ENCODE data around the gene KRTAP10-6.

KRTAP10-6 gene

DNA sequence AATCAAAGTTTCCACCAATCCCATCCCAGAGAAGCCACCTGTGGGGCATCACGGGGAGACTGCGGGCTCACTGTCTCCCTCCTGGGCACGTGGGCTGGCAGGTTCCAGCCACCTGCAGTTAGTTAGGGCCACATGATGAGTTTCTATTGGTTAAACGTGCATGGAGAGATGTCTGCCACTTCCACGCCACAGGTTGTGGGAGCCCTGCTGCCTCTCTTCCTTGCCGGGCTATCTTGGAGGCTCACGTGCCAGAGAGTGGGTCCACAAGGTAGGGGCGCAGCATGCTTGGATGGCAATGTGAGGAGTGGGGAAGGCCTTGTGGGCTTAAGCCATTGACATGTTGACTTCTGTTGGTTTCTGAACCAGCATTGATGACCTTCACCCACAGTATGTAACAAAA lies 11.6 kb upstream of the KRTAP10-6 start:
- Histone ChIP-seq H3K27me3 (ENCODE audit: low read length) (no peaks in the 10 kb centered on the region), H2AFZ (ENCODE audit: low read depth, low read length, severe bottlenecking) (no peak overlapping the region), H3K27ac (ENCODE audit: low read depth, low read length) (no peak overlapping the region), H3K4me3 (ENCODE audit: insufficient read depth, low read length, poor library complexity, severe bottlenecking) (no peak overlapping the region), H3K36me3 (ENCODE audit: low read length) (no peaks in the 10 kb centered on the region), H3K9ac (ENCODE audit: low read length) (no peak overlapping the region), H3F3A (ENCODE audit: insufficient read depth) (no peaks in the 10 kb centered on the region), H4K20me1 (ENCODE audit: low read depth, low read length) (no peaks in the 10 kb centered on the region), H3K79me2 (ENCODE audit: insufficient read depth, low read length) (no peaks in the 10 kb centered on the region), H3K9me3 (ENCODE audit: insufficient read depth, low read length) (no peaks in the 10 kb centered on the region), H3K4me2 (ENCODE audit: low read depth, low read length, poor library complexity, severe bottlenecking) (no peak overlapping the region), H3K9me2 (replicated peaks; ENCODE audit: insufficient read depth, low read length) (no peaks in the 10 kb centered on the region)
- TF ChIP-seq CTCF (IDR thresholded peaks at IDR 0.05; ENCODE audit: insufficient read depth, low read length, poor library complexity, severe bottlenecking) (no peak), EZH2phosphoT487 (conservative IDR thresholded peaks at IDR 0.05; ENCODE audit: low read length) (no peak)

DNA sequence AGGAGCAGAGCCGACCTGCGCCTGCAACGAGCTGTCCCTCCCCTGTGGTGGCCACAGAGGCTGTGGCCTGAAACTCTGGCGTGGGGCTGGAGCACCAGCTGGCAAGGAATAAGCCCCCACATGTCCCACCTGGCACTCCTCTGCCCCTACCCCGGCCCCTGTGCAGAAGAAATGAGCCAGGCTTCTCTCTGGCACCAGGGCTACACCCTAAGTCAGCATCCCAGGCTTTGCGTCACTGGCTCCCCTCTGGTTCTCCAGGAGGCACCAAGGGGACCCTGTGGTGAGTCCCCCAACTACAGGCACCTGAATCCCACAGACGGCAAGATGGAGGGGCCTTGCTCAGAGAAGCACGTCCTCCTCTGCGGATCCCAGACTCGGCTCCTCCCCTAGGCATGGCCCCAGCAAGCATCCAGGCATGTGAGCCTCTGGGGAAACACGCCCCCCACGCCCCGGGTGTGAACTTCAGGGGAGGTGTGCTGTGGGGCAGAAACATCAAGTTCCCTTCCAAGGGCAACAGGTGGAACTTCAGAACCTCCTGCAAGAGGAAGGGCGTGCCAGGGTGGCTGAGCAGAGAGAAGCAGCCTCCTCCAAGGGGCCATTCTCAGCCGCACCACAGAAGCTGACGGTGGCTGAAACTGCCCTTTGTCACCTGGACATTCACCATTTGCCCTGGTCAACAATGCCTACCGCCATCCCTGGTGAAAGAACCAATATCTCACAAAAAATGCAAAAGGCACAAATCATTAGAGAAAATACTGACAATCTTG lies 11.0 kb upstream of the KRTAP10-6 start:
- Histone ChIP-seq H3K27ac (ENCODE audit: low read depth, low read length) (no peak overlapping the region), H2AFZ (ENCODE audit: low read depth, low read length, severe bottlenecking) (no peak overlapping the region), H3K9me3 (ENCODE audit: insufficient read depth, low read length) (no peaks in the 10 kb centered on the region), H3K79me2 (ENCODE audit: insufficient read depth, low read length) (no peaks in the 10 kb centered on the region), H3K9ac (ENCODE audit: low read length) (no peak overlapping the region), H3K4me3 (ENCODE audit: insufficient read depth, low read length, poor library complexity, severe bottlenecking) (no peak overlapping the region), H3F3A (ENCODE audit: insufficient read depth) (no peaks in the 10 kb centered on the region), H3K4me2 (ENCODE audit: low read depth, low read length, poor library complexity, severe bottlenecking) (no peak overlapping the region), H3K9me2 (replicated peaks; ENCODE audit: insufficient read depth, low read length) (no peaks in the 10 kb centered on the region), H3K27me3 (ENCODE audit: low read length) (no peaks in the 10 kb centered on the region), H3K36me3 (ENCODE audit: low read length) (no peaks in the 10 kb centered on the region), H4K20me1 (ENCODE audit: low read depth, low read length) (no peaks in the 10 kb centered on the region)
- TF ChIP-seq CTCF (IDR thresholded peaks at IDR 0.05; ENCODE audit: insufficient read depth, low read length, poor library complexity, severe bottlenecking) (no peak), EZH2phosphoT487 (conservative IDR thresholded peaks at IDR 0.05; ENCODE audit: low read length) (no peak)

GRCh38 chr21:44602463-44602850 lies 10.2 kb upstream of the KRTAP10-6 start:
- Histone ChIP-seq H3K4me3 (ENCODE audit: insufficient read depth, low read length, poor library complexity, severe bottlenecking) (no peak overlapping the region), H3F3A (ENCODE audit: insufficient read depth) (no peaks in the 10 kb centered on the region), H3K27me3 (ENCODE audit: low read length) (no peaks in the 10 kb centered on the region), H3K27ac (ENCODE audit: low read depth, low read length) (no peak overlapping the region), H4K20me1 (ENCODE audit: low read depth, low read length) (no peaks in the 10 kb centered on the region), H3K9ac (ENCODE audit: low read length) (no peak overlapping the region), H3K9me3 (ENCODE audit: insufficient read depth, low read length) (no peaks in the 10 kb centered on the region), H2AFZ (ENCODE audit: low read depth, low read length, severe bottlenecking) (no peak overlapping the region), H3K9me2 (replicated peaks; ENCODE audit: insufficient read depth, low read length) (no peaks in the 10 kb centered on the region), H3K4me2 (ENCODE audit: low read depth, low read length, poor library complexity, severe bottlenecking) (no peak overlapping the region), H3K79me2 (ENCODE audit: insufficient read depth, low read length) (no peaks in the 10 kb centered on the region), H3K36me3 (ENCODE audit: low read length) (no peaks in the 10 kb centered on the region)
- TF ChIP-seq EZH2phosphoT487 (conservative IDR thresholded peaks at IDR 0.05; ENCODE audit: low read length) (no peak), CTCF (IDR thresholded peaks at IDR 0.05; ENCODE audit: insufficient read depth, low read length, poor library complexity, severe bottlenecking) (no peak)
